HK-2 (cell line): ENCODE data around the gene NCAM2.

Experiments used
- DNase-seq: peaks from one replicate; pipeline ENCODE4 v3.0.0-alpha.2; 2018; ENCODE audit not compliant: unreplicated experiment

Gene NCAM2

DNA sequence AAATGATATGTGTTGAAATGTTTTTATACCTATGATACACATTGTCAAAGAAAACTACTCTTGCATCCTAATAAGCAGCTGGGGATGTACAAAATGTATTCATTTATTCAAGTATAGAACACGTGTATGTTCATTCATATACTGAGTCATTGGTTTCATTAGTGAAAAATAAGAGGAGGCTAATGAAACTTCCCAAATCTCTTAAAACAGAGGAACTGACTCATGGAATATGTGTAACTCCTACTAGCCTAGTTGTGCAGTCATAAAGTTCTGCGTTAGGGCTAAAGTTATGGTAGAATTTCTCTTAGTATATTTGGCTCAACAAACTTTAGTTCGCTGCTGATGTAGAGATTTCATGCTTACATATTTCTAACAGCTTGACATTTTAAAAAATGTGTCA lies 441.6 kb downstream of the NCAM2 start:
- DNase-seq = no peak

DNA sequence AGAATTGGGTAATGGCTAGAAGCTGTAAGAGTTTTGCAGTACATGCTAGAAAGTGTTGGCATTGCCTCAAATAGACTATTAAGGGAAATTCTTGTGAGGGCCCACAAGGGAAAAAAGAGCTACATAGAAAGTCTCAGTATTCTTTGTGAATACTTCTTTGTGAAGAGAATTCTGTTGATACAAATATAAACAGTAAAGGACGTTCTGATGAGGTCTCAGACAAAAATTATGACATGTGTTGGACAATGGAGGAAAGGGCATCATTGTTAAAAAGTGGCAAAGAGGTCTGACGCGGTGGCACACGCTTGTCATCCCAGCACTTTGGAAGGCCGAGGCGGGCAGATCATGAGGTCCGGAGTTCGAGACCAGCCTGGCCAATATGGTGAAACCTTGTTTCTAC lies 458.9 kb downstream of the NCAM2 start:
- DNase-seq = no peak

DNA sequence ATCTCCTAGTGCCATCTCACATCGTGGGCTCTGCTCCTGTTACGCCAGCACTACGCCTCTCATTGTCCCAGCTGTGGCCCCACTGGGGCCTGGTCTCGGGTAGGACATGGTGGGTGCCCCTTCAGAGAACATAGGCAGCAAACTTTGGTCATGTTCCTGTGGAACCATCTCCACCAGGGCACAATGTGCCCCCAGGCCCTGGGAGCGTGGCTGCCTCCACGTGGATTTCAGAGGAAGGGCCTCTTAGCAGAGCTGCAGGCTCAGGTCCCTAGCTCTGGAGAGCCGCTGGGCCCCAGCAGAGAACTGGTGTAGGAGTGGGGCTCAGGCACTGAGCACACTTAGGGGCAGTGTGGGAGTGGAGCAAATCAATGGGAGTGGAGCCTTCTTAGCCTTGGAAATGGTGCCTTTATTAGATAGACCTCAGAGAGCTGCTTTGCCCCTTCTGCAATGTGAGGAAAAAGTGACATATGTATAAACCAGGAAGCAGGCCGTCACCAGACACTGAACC lies 460.0 kb downstream of the NCAM2 start:
- DNase-seq = no peak

DNA sequence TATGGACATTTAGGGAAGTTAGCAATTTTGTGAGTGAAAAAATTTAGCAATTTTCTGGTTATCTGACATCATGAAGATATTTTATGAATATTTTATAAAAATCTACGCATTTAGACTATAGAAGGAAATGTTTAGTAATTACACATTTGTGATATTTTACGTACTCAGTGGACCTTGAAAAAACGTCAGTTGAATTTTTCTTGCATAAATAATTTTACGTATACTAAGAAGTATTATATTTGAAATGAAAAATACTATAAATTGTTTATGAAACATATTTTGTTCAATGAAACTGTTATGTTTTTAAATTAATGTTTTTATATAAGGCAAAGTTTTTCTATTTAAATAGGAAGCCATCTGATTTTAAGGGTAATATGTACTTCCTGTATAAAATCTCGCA lies 462.8 kb downstream of the NCAM2 start:
- no peak for DNase-seq

DNA sequence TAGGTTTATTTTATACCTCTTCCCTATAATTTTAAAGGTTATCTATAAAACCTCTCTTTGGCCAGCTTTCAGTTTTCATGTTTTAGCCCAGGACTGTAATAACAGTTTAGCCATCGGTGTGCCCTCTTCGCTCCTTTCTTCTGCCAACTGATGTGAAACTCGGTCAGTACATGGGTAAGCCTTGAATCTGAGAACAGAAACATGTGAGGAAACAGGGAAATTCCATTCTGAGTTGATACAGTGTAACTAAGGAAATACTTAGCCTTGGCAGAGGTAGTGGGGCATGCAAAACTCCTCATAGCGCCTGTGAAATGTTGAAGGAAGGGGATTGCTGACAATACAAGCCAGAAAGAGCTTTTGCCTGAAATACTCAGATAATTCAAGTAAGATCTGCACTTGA lies 465.2 kb downstream of the NCAM2 start:
- DNase-seq = no peak

DNA sequence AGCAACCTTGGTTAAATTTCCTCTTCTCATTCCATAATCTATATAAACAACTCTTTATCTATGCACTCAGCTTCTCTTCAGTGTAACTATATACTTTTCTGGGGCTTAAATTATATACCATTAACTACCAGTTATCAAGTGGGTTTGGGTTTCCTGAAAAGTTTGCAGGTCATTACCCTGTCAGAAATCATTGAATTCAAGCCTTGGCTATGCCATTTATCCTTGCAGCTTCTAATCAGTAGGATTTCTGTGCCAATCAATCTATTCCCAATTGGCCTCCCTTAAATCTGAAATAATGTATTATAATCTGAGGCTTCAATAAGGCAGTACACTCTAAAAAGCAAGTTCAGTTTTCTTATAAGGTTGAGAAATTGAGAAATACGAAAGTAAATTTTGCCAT lies 466.5 kb downstream of the NCAM2 start:
- DNase-seq = no peak

DNA sequence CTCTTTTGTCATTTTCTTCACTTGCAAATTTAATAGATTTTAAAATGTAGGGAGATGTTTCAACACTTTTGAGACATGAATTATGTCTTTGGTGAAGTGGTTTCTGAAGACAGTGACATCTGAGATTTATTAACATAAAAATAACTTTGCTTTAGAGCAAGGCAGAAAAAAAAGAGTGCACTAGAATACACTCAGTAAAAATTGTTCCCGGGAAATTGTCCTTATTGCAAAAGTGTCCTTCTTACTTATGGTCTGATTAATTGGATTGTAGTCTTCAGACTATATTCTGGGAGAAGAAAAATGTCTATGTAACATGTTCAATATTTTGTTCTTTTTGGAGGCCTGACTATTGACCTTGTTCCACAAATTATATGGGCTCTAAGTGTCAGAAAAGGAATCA lies 468.5 kb downstream of the NCAM2 start:
- DNase-seq = no peak

DNA sequence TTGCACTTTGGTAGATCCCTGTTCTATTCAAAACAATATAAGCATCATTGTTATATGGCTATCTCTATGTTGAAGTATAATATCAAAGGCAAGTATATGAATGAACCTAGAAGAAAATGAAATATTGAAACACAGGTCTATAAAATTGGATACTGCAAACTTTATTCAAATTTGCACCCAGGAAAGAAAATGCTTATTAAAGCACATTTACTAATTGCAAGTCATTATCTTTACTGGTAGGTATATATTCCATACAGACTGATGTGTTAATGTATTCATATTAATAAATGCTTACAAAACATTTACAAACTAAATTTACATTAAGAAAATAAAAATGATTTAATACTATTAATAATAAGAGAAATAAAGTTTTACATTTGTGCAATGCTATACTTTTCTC lies 469.8 kb downstream of the NCAM2 start:
- no peak for DNase-seq

DNA sequence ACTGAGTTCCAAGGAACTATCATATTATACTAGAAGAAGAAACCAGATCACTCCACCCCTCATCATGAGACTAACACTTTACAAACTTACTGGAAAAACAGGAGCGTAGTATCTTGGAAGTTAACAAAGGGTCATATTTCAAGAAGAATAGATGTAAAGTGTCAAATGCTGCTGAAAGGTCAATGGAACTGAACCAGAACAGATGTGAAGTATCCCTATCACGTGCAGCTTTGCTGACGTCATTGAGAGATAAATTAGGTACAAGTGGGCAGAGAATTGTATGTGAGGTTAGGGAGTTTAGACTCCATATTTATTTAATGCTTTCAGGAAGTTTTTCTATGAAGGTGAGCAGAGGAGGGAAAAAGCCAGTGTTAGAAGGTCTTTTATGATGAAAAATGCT lies 483.0 kb downstream of the NCAM2 start:
- DNase-seq = no peak

DNA sequence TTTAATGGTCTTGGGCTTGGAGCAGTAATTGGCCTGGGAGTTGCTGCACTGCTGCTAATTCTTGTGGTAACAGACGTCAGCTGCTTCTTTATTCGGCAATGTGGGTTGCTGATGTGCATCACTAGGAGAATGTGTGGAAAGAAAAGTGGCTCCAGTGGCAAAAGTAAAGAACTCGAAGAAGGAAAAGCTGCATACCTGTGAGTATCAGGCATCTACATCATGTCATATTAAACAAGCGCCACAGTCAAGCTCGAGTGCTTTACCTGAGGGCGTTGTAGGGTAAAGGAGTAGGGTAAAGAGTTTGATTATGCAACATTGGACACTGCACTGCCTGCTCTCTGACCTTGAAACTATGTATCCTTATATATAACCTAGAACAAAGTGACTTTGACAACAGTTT lies 510.6 kb downstream of the NCAM2 start:
- DNase-seq = no peak

DNA sequence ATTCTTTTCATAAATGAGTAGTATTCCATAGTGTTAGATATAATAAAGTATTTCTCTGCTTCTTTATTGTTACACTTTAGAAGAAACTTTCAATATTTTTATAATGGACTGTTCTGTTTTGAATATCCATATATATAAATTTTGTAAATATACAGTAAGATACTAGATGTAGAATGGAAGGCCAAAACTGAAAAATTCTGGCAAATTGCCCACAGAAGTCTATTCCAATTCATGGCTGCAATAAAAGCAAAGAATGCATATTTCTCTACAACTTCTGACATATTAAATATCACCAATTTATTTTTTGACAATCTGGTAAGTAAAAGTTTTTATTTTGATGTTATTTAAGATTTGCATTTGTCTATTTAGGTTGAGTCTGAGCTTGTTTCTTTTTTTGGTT lies 532.5 kb downstream of the NCAM2 start:
- no peak for DNase-seq

DNA sequence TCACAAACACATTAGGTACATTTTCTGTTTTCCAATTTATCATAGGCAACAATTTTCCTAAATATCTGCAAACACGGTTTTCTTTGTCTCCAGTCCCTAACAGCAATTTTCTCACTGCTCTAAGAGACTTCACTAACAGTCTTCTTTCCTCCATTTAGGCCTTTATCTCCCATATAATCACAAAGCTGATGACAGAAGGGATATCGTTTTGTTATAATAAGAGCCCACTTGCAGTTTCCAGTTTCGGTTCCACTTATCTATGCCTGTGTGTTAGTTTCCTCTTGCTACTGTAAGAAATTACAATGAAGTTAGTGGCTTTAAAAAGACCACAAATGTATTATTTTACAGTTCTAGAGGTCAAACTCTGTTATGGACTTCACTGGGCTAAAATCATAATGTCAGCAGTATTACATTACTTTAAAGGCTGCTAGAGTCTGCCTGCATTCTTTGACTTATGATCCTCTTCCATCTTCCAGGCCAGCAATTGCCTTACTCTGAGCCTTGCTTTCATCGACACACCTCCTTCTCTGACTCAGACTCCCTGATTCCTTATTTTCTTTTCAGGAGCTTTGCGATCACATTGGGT lies 549.3 kb downstream of the NCAM2 start:
- no peak for DNase-seq

DNA sequence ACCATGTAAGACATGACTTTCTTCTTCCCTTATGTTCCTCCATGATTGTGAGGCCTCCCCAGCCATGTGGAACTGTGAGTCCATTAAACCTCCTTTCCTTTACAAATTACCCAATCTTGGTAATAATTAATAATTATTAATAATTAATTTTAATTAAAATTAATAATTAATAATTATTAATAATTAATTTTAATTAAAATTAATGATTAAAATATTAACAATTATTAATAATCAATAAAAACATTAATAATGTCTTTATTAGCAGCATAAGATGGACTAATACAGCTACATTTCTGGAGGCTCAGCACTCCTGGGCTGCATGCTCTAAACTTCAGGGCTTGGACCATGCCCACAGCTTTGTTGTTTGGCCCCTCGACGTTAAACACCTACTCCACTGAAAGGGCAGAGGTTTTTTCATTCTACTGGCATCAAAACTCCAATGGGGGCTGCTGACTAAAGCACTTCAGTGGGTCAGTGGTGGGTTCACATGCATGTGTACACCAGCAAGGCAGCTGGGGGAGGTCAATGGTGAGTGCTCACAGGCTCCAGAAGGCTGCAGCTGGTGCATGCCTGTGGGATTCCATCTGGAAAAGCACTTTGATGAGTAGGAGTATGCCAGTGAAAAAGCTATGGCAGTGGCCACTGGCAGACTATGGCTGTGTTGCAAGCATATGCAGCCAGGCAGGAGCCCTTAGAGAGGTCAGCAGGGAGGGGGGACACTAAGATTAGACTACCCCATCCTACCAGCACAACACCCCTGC lies 561.3 kb downstream of the NCAM2 start:
- DNase-seq = no peak
